Muscle layer of colon (tissue), 2 donors: ENCODE data around the gene SYCN.

ENCODE experiments used
- H3K27ac ChIP-seq: one replicate; pipeline ENCODE4 v1.7.0; 2013; ENCODE audit warnings: low read depth, mild to moderate bottlenecking, low read length, moderate library complexity
- H3K27me3 ChIP-seq, 2 donors: one replicate each; pipeline ENCODE4 v1.7.0; 2013; ENCODE audit warnings: low read length in 2 of 2, mild to moderate bottlenecking in 2 of 2; ENCODE audit not compliant: insufficient read depth in 2 of 2, control insufficient read depth in 1 of 2
- H3K36me3 ChIP-seq: one replicate; pipeline ENCODE4 v1.7.0; 2013; ENCODE audit warnings: mild to moderate bottlenecking, low read length; ENCODE audit not compliant: insufficient read depth
- H3K4me1 ChIP-seq: one replicate; pipeline ENCODE4 v1.7.0; 2013; ENCODE audit warnings: mild to moderate bottlenecking, low read length; ENCODE audit not compliant: insufficient read depth
- H3K4me3 ChIP-seq, 2 donors: one replicate each; pipeline ENCODE4 v1.7.0; 2013; ENCODE audit warnings: low read length in 2 of 2, low read depth in 1 of 2, mild to moderate bottlenecking in 1 of 2, moderate library complexity in 1 of 2
- H3K9ac ChIP-seq: one replicate; pipeline ENCODE4 v1.7.0; 2013; ENCODE audit warnings: low read length
- H3K9me3 ChIP-seq: one replicate; pipeline ENCODE4 v1.7.0; 2013; ENCODE audit warnings: mild to moderate bottlenecking, low read length
- donor health status: abdominal sarcoma.
- donor health status: Adenocarcinoma of cecum.

SYCN gene

DNA sequence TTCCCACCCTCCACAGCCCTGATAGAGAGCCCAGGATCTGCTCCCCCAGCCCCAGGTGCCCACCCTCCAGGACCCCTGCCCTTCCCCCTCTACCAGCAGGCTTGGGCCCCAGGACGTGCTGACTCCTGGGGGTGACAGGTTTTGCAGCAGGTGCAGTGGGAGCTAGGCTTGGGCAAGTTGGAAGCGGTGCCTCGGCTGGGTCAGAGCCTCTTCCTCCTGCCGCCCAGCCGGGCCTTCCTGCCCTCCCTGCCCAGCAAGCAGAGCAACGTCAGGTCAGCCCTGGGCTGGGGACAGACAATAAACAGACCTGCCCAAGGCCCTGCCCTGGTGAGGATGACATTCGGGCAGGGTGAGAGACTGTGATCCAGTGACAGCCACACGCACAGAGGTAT is 16.5 kb downstream of the SYCN start:
- H3K27ac ChIP-seq = no peak overlapping the region
- H3K9ac ChIP-seq = no peak overlapping the region

DNA sequence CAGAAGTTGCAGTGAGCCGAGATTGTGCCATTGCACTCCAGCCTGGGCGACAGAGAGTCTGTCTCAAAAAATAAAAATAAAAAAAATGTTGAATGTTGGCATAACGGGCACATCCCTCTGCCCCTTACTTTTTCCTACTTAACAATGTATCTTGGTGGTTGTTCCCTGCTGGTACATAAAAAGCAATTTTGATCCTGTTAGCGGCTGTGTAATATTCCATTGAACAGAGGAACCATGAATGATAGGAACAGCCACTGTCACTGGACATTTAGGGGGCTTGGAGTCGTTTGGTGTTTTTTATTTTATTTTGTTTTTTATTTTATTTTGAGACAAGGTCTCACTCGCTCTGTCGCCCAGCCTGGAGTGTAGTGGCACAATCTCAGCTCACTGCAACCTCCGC is 17.7 kb downstream of the SYCN start:
- no peaks in the 10 kb centered on the region for H3K36me3 ChIP-seq
- H3K9ac ChIP-seq = no peak overlapping the region
- H3K4me3 ChIP-seq = no peak overlapping the region
- H3K27me3 ChIP-seq = peaks cover 0 to 10% of the 10 kb centered on the region in 2 donors
- no peak overlapping the region for H3K27ac ChIP-seq
- H3K9me3 ChIP-seq = no peaks in the 10 kb centered on the region
- H3K4me1 ChIP-seq = no peaks in the 10 kb centered on the region

More for the DNA sequence above, 16.5 kb downstream of the SYCN start:
- H3K4me1 ChIP-seq = no peaks in the 10 kb centered on the region
- no peaks in the 10 kb centered on the region for H3K36me3 ChIP-seq
- H3K4me3 ChIP-seq = no peak overlapping the region
- H3K27me3 ChIP-seq = peaks cover 0 to 10% of the 10 kb centered on the region in 2 donors
- H3K9me3 ChIP-seq = no peaks in the 10 kb centered on the region

DNA sequence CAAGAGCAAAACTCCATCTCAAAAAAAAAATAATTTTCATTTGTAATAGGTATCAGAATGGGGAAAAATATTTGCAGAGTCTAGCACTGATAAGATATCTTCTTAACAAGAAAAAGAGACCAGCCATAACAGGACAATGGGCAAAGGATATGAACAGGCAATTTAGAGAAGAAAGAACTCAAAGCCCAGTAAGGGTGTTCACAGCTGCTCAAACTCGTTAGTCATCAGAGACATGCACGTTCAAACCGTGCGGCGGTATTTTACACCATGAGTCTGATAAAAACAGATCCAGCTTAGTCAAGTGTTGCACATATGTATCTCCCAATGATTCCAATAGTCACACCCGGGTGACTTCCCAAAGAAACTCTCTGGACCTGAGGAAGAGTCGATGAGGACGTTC is 21.0 kb downstream of the SYCN start:
- Histone ChIP-seq H3K27me3 (peaks cover 0 to 6% of the 10 kb centered on the region in 2 donors), H3K36me3 (peaks cover 1% of the 10 kb centered on the region), H3K9me3 (no peaks in the 10 kb centered on the region), H3K4me1 (no peaks in the 10 kb centered on the region), H3K27ac (no peak overlapping the region), H3K4me3 (no peak overlapping the region), H3K9ac (no peak overlapping the region)

DNA sequence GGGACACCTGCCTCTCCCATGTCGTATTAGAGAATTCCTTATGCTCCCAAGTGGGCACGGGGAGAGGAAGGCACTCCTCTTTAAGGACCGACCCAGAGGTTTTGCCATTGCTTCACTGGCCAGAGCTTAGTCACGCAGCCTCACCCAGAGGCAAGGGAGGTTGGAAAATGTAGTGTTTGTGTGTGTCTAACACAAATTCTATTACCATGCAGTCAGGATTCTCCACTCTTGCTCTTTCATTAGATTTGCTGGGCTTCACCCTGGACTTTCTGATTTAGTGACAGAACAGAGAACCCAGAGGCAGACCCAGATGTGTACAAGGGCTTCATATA is 21.9 kb downstream of the SYCN start:
- Histone ChIP-seq H3K9me3 (no peaks in the 10 kb centered on the region), H3K36me3 (peaks cover 10% of the 10 kb centered on the region), H3K4me3 (no peak overlapping the region), H3K9ac (no peak overlapping the region), H3K4me1 (no peaks in the 10 kb centered on the region), H3K27me3 (no peaks in the 10 kb centered on the region), H3K27ac (no peak overlapping the region)

DNA sequence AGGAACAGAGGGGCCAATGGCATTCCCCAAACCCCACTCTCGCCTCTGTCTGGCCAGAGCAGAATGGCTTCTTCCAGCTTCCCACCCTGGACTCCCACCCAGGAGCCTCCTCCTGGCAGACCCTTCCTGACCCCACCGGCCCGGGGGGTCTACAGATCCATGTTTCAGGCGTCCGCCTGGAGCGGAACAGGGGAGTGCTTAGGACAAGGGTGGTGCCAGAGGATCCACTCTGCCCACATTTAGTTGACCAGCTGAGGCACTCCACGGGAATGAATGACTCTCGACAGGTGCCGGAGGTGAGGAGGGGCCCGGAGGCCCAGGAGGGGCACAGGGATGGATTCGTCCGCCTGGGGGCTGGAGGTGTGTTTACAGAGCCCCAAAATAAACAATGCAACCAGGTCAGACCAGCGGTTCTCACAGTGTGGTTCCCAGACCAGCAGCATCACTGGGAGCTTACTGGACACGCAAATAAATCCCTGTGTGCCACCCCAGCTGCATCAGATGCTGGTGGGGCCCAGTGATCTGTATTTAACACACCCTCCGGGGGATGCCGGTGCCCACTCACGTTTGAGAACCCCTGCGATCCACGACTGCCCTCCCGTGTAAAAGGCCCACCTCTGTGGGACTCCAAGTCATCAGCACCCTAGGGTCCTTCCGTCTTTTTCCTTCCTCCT is 22.4 kb downstream of the SYCN start:
- Histone ChIP-seq H3K9ac (no peak overlapping the region), H3K4me3 (no peak overlapping the region)

DNA sequence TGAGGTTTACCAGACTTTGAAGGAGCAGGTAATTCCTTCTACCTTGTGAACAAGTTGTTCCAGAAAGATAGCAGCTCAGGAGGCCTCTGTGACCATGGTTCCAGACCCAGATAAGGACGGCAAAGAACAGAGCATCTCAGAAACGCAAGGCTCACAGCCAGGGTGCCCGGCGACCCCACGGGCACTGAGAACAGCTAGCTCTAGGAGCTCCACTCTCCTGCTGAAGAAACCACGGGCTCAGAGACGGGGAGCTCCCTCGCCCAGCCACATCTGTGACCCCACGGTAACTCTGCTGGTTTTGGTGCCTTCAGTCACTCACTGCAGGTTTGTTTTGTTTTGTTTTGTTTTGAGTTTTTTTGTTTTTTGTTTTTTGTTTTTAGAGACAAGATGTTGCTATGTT is 23.3 kb downstream of the SYCN start:
- no peaks in the 10 kb centered on the region for H3K9me3 ChIP-seq
- no peak overlapping the region for H3K9ac ChIP-seq
- H3K27ac ChIP-seq = no peak overlapping the region
- H3K4me1 ChIP-seq = no peaks in the 10 kb centered on the region
- H3K4me3 ChIP-seq = no peak overlapping the region
- no peaks in the 10 kb centered on the region for H3K27me3 ChIP-seq
- H3K36me3 ChIP-seq = peaks cover 14% of the 10 kb centered on the region

More for the DNA sequence above, 22.4 kb downstream of the SYCN start:
- Histone ChIP-seq H3K4me1 (no peaks in the 10 kb centered on the region), H3K27me3 (no peaks in the 10 kb centered on the region), H3K9me3 (no peaks in the 10 kb centered on the region), H3K36me3 (peaks cover 10% of the 10 kb centered on the region), H3K27ac (no peak overlapping the region)

DNA sequence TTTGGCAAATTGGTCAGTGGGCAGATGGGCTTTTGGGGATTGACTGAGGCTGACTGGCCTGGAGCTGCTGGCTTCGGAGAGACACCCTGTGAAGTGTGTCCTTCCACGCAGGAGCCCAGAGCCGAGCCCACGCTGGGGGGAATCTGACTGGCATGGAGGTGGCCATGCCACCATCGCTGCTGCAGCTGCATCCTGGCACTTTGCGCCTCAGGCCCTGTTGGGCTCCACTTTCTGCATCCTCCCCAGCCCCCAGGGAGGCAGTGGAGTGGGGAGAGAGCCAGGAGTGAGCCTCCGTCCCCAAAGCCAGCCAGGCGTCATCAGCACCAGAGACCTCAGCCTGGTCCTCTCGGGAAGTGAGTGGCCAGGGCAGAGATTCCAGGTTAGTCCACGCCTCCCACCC is 24.3 kb downstream of the SYCN start:
- Histone ChIP-seq H3K27ac (no peak overlapping the region), H3K9ac (no peak overlapping the region), H3K27me3 (no peaks in the 10 kb centered on the region), H3K4me3 (no peak overlapping the region), H3K4me1 (no peaks in the 10 kb centered on the region), H3K9me3 (no peaks in the 10 kb centered on the region), H3K36me3 (peaks cover 24% of the 10 kb centered on the region)

DNA sequence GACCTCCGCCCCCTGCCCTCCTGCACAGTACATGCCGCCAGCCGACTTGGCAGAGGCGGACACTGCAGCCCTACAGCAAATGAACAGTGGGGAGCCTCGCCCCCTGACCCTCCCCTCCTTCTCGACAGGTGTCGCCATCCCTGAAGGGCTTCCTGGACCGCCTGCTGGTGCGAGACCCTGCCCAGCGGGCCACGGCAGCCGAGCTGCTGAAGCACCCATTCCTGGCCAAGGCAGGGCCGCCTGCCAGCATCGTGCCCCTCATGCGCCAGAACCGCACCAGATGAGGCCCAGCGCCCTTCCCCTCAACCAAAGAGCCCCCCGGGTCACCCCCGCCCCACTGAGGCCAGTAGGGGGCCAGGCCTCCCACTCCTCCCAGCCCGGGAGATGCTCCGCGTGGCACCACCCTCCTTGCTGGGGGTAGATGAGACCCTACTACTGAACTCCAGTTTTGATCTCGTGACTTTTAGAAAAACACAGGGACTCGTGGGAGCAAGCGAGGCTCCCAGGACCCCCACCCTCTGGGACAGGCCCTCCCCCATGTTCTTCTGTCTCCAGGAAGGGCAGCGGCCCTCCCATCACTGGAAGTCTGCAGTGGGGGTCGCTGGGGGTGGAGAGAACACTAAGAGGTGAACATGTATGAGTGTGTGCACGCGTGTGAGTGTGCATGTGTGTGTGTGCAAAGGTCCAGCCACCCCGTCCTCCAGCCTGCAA is 25.6 kb downstream of the SYCN start:
- Histone ChIP-seq H3K27me3 (no peaks in the 10 kb centered on the region), H3K4me3 (no peak overlapping the region), H3K9ac (no peak overlapping the region), H3K36me3 (peaks cover 24% of the 10 kb centered on the region), H3K27ac (no peak overlapping the region), H3K9me3 (no peaks in the 10 kb centered on the region), H3K4me1 (no peaks in the 10 kb centered on the region)

DNA sequence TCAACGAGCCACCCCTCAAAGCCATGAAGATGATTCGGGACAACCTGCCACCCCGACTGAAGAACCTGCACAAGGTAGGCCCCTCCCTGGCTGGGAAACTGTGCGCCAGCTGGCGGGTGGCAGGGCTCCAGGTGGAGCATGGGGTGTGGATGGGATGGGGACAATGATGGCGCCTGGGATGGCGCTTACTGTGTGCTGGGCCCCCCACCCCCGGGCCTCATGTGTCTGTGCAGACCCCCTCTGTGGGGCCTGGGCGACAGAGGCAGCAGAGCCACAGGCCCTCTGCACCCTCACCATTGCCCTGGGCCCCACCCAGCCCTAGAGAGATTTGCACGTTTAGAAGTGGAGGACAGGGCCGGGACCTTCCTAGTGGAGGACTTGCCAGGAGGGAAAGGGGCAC is 26.3 kb downstream of the SYCN start:
- Histone ChIP-seq H3K4me1 (no peaks in the 10 kb centered on the region), H3K27me3 (no peaks in the 10 kb centered on the region), H3K9me3 (no peaks in the 10 kb centered on the region), H3K36me3 (peaks cover 24% of the 10 kb centered on the region), H3K9ac (no peak overlapping the region), H3K27ac (no peak overlapping the region), H3K4me3 (no peak overlapping the region)

DNA sequence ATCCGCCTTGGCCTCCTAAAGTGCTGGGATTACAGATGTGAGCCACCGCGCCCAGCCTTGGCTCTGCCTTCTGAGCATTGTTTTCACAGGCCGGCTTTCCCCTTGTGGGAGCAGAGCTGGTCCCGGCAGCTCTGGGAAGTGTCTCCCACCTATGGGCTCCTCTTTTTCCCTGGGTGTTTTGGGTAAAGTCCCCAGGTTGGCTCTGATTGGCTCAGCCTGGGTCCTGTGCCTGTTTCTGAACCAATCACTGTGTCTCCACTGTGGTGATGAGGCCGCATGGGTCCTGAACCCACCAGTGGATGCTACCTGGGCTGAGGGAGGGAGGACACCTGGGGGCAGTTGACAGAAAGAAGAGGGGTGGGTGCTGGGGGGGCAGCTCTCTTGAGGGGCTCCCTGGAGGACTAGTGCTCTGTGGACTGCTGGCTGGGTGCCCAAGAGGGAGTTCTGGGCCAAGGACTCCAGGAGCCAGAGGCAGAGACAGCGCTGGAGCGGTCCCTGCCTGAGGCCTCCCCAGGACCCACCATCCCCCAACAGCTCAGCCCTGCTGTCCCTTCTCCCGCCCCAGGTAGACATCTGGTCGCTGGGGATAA is 26.9 kb downstream of the SYCN start:
- Histone ChIP-seq H3K36me3 (peaks cover 29% of the 10 kb centered on the region), H3K4me1 (no peaks in the 10 kb centered on the region), H3K9ac (no peak overlapping the region), H3K9me3 (no peaks in the 10 kb centered on the region), H3K27me3 (no peaks in the 10 kb centered on the region), H3K27ac (no peak overlapping the region), H3K4me3 (no peak overlapping the region)

DNA sequence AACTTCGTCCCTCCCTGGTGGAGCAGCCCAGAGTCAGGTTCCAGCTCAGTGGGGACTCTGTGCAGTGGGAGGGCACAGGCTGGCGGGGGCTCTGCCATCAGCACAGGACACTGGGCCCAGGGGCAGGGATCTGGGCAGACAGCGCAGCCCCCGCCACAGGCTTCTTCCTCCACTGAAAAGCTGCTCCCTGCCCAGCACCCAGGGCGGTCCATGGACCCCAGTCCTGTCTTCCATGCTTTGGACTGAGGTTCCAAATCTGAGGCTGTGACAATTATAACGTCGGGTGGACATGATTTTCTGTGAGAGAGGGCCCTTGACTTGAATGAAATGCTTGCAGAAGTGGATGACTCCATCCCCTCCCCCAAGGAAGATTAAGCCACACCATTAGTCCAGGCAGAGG is 28.5 kb downstream of the SYCN start:
- H3K9ac ChIP-seq = no peak overlapping the region
- no peak overlapping the region for H3K27ac ChIP-seq
- peaks cover 30% of the 10 kb centered on the region for H3K36me3 ChIP-seq

More for the DNA sequence above, 28.5 kb downstream of the SYCN start:
- no peaks in the 10 kb centered on the region for H3K4me1 ChIP-seq
- H3K9me3 ChIP-seq = no peaks in the 10 kb centered on the region
- H3K27me3 ChIP-seq = no peaks in the 10 kb centered on the region
- H3K4me3 ChIP-seq = no peak overlapping the region
